Measurements from ENCODE around the gene NNT.

DNA sequence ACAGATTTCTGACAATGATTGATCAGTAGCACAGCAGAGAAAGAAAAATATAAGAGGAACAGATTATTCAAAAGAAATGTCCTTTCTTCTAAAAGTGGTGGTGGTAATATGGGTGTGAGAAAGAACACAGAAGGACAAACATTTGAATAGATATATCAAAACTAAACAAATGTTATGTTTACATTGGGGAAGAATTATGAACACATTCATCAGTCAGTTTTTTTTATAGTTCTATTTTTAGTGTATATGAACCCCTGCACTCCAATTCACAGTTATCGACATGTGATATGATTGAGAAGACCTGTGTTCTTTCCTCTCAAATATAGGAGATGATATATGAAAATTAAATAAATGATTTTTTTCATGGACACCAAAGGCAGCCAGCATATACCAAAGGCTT is 128.6 kb downstream of the NNT start:
- TF ChIP-seq, protein P1, sequence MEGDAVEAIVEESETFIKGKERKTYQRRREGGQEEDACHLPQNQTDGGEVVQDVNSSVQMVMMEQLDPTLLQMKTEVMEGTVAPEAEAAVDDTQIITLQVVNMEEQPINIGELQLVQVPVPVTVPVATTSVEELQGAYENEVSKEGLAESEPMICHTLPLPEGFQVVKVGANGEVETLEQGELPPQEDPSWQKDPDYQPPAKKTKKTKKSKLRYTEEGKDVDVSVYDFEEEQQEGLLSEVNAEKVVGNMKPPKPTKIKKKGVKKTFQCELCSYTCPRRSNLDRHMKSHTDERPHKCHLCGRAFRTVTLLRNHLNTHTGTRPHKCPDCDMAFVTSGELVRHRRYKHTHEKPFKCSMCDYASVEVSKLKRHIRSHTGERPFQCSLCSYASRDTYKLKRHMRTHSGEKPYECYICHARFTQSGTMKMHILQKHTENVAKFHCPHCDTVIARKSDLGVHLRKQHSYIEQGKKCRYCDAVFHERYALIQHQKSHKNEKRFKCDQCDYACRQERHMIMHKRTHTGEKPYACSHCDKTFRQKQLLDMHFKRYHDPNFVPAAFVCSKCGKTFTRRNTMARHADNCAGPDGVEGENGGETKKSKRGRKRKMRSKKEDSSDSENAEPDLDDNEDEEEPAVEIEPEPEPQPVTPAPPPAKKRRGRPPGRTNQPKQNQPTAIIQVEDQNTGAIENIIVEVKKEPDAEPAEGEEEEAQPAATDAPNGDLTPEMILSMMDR (IDR thresholded peaks at IDR 0.05 in 8 of 11, conservative IDR thresholded peaks at IDR 0.05 in 3 of 11), result no peak
- TF ChIP-seq POLR2AphosphoS5 (IDR thresholded peaks at IDR 0.05) (no peak), POLR2A (IDR thresholded peaks at IDR 0.05) (no peak)

All from spleen (tissue), 7 donors.